HG03521 (cell line): ENCODE results near the gene SUOX.
A peak's percentile ranks its signal among the peaks of the same experiment; 100 is the strongest.
"Not testable (repeated sequence)": the region's sequence is repeated elsewhere in the genome, so short reads cannot be mapped to it uniquely, and the experiment has no call there.

ENCODE experiments used
- ATAC-seq: cut with Tn5 transposase; IDR thresholded peaks from one replicate; pipeline ENCODE4 v1.9.1; 2021; ENCODE audit warnings: mild to moderate bottlenecking, moderate library complexity; ENCODE audit not compliant: unreplicated experiment

Gene SUOX

DNA sequence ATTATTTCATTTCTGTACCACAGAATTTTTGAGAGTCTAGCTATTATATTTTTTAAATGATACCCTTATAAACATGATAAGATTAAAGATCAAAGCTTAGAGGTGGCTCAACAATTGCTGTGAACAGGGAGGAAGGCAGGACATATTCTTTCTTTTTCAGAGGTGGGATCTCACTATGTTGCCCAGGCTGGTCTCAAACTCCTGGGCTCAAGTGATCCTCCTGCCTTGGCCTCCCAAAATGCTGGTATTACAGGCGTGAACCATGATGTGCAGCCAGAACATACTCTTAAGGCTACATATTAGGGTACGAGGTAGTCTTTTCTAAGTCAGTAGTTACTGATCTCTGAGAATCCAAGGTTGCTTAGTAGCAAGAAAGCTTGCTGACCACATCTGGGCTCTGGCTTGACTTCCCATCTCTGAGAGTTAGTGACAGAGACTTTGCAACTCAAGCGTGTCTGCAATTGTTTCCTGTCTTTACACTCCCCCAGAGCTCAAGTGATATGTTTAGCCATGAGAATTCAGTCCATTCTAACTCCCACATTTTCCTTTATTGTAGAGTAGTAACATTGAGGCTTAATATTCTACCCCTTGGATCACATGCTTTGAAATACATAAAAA is 14.6 kb upstream of the SUOX start:
- ATAC-seq = no peak

DNA sequence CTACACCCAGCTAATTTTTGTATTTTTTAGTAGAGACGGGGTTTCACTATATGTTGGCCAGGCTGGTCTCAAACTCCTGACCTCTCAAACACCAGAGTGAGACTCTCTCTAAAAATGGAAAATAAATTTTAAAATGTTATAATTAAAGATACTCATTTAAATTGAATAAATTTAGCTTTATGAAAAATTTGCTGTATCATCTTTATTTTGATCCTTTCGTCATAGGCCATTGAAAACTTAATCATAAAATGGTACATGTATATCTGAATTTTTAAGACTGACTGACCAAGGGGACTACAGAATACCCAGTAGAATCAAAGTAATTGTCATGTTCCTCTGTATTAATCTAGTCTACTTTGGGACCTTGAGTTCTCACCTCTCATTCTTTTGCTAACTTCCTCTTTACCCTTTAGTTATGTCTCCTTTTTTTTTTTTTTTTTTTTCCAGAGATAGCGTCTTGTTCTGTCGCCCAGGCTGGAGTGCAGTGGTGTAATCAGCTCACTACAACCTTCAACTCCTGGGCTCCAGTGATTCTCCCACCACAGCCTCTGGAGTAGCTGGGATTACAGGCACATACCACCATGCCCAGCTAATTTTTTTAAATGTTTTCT is 13.7 kb upstream of the SUOX start:
- ATAC-seq = no peak

DNA sequence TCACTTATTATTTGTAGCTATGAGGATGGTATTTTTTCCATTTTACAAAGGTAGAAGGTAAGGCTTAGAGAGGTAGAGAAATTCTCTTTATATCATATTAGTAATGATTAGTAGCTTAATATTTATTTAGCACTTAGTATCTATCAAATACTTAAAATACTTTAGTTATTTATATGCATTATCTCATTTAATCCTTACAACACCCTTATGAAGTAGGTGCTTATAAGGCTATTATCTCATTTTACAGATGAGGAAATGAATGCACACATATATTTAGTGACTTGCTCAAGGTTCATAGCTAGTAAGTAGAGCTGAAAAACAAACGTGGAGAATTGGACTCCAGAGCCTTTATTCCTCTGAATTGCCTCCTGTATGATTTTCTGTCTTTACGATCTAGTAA is 12.2 kb upstream of the SUOX start:
- ATAC-seq = no peak

DNA sequence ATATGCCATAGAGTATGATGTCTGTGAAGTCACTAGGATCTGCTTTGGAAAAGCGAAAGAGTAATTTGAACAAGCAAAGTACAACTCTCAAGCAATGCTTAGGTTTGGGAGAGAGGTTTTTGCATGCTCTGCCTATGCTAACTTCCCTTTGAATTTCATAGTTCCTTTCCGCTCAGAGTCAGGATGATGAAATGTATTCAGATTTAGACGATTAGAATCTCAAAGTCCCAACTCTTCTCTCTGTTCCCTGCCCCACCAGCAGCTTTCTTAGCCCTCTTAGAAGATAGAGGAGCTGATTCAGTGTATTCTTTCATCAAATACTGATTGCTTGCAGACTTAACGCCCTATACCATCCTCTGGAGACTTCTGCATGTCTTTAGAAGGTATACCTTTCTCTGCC is 11.7 kb upstream of the SUOX start:
- ATAC-seq = no peak

DNA sequence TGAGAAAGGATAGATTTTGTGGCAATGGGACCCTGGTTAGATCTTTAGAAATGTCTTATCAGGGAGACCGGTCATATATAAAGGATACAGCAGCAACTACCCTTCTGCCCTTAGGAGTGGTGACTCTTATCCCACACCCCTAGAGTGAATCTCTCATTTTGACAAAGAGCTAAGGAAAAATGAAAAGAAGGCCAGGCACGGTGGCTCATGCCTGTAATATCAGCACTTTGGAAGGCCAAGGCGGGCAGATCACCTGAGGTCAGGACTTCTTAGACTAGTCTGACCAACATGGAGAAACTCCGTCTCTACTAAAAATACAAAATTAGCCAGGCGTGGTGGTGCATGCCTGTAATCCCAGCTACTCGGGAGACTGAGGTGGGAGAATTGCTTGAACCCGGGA is 11.1 kb upstream of the SUOX start:
- ATAC-seq = not testable (repeated sequence)

DNA sequence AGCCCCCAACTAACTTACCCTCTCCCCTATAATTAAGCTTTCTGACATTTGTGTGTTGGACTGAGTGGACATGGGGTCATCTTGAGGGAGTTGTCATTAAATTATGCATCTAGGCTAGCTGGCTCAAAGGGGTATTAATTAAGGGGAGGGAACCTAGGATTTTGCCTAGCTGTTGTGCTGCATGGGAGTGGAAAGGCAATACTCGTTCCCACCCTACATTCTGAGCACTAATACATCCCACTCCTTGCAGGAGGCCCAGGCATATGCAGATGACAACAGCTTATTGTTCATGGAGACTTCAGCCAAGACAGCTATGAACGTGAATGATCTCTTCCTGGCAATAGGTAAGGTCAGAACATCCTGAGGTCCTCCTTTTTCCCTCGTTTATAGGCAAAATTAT is 6.0 kb upstream of the SUOX start:
- ATAC-seq = no peak

DNA sequence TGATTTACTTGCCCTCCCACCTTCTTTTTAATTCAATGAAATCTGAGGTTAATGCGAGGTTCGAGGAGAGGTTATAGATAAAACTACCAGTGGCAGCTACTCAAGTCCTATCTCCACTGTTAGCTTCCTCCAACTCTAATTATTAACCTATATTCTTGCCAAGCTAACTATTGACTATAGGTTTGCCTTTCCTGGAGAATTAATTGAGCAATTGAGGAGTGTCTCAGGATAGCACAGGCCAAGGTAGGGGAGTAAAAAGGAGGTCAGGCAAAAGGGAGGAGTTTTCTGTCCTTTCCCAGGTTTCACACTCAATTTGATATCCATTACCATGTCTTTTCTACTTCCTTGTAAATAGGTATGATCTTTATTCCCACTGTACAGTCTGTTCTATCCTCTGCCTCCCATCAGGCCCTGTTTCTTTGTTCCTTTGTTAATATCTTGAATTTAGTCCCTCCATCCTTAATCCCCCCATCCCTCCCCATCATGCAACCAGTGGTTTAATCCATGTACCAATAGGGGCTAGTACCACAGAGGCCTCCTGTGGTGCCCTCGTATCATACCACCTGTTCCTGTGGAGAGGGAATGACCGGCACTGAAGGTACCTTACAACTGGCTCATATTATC is 3.7 kb upstream of the SUOX start:
- no peak for ATAC-seq

DNA sequence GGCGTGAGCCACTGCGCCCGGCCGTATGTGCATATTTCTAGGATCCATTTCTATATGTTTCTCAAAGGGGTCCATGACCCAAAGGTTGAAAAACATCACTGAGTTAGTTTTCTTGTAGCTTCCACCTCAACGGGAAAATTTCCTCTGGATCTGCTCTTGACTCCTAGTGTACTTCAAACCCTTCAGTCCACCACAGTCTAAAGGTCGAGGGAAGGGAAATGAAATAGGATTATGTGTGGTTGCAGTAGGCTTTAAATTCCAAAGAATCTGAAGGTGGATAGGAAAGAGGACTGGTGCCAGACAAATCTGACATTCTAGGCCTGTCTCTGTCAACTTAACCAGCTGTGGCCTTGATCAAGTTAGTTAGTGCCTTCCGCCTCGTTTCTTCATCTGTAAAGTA is 1.7 kb upstream of the SUOX start:
- no peak for ATAC-seq

DNA sequence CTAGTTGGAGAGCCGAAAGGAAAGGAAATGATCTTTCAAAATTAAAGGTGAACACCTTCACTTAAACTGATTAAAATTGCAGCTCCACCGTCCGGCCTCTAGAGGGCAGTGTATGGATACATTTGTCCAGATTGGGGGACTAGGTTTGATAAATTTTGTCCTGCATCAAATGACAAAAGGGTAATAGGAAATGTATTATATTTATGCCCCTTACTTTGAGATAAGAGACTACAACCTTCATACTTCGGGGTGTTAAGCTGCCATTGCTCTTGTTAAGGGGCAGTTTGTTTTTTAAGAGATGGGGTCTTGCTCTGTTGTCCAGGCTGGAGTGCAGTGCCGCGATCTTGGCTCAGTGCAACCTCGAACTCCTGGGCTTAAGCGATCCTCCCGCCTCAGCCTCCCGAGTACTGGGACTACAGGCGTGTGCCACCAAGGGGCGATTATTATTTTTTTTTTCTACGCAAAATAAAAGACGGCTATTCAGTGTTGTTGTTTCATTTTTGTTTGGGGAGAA is 818 bp upstream of the SUOX start:
- ATAC-seq = no peak

DNA sequence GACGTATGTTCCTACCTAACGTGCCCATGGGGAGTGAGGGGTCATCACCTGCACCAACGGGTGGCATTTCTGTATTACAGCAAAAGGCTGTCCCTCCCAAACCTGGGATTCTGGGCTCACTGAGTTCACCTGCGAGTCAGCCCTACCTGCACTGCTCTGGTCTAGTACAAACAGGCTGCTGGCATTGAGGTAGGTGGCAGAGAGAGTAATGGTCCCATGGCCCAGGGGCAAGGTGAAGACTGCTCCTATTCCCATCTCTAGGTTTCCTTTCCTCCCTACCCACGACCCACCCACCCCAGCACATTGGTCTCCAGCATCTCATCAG is 421 bp downstream of the SUOX start:
- no peak for ATAC-seq

DNA sequence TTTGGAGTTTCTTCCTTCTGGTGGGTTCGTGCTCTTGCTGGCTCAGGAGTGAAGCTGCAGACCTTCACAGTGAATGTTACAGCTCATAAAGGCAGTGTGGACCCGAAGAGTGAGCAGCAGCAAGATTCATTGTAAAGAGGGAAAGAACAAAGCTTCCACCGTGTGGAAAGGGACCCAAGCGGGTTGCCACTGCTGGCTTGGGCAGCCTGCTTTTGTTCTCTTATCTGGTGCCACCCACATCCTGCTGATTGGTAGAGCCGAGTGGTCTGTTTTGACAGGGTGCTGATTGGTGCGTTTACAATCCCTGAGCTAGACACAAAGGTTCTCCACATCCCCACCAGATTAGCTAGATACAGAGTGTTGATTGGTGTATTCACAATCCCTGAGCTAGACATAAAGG is 2.4 kb downstream of the SUOX start:
- not testable (repeated sequence) for ATAC-seq

DNA sequence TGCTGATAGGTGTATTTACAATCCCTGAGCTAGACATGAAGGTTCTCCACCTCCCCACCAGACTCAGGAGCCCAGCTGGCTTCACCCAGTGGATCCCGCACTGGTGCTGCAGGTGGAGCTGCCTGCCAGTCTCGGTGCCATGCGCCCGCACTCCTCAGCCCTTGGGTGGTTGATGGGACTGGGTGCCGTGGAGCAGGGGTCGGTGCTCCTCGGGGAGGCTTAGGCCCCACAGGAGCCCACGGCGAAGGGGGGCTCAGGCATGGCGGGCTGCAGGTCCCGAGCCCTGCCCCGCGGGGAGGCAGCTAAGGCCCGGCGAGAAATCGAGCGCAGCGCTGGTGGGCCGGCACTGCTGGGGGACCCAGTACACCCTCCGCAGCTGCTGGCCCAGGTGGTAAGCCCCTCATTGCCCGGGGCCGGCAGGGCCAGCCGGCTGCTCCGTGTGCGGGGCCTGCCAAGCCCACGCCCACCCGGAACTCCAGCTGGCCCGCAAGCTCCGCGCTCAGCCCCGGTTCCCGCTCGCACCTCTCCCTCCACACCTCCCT is 3.0 kb downstream of the SUOX start:
- not testable (repeated sequence) for ATAC-seq

DNA sequence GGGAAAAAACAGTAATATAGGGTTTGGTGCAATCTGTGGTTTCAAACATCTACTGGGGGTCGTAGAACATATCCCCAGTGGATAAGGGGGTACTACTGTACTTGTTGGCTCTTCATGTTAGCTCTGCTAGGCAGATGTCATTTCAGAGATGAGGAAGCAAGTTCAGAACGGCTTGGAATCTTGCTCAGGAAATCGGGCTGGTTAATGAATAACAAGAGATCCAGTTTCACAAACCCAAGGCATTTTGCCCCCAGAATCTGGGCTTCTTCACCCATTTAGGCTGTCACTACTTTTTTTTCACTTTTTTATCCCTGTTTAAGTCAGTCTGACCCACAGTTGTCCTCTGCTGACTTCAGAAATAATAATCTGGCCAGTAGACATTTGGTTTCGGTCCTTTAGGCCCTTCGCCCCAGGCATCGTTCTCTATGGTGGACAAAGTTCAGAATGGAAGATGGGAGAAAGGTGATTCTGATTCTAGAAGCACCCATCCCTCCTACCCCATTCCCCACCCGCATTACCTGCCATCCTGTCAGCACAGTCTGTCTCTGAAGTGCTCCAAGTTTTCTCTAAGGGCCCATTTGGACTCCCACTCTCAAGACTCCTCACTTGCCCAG is 4.5 kb downstream of the SUOX start:
- no peak for ATAC-seq

DNA sequence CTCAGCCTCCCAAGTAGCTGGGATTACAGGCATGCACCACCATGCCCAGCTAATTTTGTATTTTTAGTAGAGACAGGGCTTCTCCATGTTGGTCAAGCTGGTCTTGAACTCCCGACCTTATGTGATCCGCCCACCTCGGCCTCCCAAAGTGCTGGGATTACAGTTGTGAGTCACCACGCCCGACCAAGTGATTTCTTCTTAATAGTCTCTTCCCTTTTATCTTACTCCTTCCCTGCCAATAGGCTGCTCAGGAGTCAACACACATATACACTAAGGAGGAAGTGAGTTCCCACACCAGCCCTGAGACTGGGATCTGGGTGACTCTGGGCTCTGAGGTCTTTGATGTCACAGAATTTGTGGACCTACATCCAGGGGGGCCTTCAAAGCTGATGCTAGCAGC is 6.3 kb downstream of the SUOX start:
- not testable (repeated sequence) for ATAC-seq

DNA sequence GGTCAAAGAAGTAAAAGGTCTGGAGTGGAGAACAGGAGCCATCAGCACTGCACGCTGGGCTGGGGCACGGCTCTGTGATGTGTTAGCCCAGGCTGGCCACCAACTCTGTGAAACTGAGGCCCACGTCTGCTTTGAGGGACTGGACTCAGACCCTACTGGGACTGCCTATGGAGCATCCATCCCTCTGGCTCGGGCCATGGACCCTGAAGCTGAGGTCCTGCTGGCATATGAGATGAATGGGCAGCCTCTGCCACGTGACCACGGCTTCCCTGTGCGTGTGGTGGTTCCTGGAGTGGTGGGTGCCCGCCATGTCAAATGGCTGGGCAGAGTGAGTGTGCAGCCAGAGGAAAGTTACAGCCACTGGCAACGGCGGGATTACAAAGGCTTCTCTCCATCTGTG is 7.1 kb downstream of the SUOX start:
- no peak for ATAC-seq

DNA sequence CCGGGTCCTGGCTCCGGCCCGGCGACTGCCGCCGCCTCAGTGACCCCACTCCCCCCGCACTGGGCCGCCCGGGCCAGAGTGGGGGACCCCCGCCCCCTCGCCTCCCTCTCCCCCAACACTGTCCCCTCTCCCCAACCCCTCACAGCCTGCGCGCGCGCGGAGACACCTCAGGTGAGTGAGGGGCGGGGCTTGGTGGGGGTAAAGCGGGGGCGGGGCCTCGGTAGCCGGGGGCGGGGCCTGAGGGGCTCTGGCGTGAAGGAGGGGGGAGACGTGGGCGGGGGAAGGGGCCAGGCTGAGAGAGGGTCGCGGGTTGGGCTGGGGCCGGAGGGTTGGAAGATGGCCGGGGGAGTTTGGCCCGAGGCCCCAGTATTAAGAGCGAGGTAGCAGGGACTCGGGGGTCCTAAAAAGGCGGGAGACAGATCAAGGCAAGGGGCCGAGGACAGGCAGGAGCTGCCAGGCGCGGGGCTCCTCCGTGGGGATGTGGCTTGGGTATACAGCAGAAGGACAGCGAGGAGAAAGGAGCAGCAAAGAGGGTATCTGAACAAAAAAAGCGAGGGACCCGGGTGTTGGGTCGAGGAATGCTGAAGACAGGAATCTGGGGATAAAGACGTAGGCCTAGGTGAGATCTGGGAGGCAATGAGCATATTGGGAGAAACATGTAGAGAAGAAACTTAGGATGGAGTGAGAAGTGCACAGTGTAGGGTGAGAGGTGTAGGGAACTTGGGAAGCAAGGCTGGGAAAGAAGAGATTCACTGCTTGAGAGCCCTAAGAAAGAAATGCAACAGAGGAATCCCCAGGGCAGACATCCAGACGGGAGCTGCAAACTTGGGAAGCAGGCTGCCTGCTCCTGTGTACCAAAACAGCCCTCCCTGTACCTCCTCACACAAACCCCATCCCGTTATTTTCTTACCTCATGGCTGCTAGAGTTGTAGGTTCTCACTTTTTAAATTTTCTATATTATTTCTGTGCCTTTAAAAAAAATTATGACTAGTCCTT is 10.8 kb downstream of the SUOX start:
- peak; percentile 29 for ATAC-seq

DNA sequence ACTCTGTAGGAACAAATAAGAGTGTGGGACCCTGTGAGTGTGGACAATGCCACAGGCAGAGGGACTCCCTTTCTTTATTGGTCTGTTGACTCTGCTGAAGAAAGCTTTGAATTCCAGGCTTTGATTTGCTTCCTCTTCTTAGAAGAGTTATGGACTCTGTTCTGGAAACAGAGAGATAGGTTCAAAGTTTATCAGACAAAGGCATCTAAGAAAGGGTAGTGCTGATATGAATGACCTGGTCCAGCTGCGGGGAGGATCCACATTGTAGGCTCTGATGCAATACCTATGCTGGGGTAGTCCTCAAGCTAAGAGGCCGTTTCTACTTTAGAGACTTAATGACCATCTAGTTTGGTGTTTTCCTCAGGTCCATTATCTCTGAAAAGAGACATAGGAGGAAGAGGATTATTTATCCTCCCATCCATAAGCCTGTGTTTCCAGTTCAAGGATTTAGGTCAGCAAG is 13.1 kb downstream of the SUOX start:
- ATAC-seq = no peak

DNA sequence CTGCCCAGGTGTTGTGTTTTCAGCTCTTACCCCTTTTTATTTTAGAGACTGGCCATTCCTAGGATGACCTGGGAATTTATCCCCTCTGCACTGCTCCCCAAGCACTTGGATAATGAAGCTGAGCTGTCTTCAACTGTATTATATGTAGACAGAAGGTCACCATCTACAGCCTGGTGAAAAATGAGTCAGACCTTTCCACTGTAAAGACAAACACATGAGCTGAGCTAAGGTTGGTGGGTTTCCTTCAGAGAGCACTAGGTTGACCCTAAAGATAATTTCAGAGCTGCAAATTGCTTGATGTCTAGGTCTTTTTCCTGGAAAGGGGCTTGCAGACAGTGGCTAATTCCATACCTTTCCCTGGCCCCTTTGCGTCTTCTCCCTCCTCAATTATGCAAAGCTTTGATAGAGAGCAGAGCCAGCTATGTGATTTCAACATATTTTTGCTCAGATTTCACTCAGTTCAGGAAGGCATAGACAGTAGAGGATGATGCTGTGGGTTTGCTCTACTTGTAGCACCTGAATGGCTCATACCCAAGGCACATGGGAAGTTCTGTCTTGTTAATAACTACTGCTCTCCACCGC is 14.5 kb downstream of the SUOX start:
- no peak for ATAC-seq

DNA sequence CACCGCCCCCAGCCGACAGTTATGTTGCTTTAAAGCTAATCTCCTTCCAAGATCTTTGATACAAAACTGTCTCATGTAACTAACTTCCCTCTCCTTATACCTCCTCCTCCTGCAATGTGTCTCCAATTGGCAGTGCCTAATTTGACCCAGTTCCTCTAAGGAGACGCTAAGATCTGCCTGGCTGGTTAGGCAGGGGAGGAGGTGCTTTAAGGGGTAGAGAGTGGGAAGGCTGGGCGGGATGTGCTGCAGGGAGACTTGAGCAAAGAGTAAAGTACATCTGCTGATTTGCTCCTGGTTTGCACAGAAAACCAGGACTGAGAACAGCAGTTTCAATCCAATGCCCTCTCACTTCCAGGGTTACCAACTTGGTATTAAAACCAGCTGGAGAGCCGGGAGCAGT is 16.4 kb downstream of the SUOX start:
- no peak for ATAC-seq

DNA sequence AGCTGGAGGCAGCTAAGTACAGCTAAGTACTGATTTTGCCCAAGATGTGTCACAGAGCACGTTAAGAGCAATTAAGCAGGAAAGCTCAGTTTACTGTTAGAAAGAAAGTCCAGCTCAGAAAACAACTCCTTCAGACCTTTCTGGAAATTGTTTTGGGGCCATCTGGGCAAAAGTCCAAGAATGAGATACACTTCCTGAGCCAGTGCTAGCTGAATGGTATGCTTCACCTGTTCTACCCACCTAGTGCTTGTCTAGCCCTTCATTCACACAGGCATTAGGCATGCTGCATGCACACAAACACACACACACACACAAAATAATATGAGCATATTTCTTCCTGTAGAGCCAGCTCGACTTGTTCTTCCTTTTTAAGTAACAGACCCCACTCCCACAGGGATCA is 17.1 kb downstream of the SUOX start:
- no peak for ATAC-seq
